Colonic mucosa (tissue), 4 donors: ENCODE measurements around the gene SURF4. TPM values are rescaled to one million over a fixed set of nuclear protein-coding genes. Genes with fewer than 3 reads are reported as not detected.
A peak's percentile ranks its signal among the peaks of the same experiment; 100 is the strongest.
"Not testable (repeated sequence)": the region's sequence is repeated elsewhere in the genome, so short reads cannot be mapped to it uniquely, and the experiment has no call there.

ENCODE experiments used
- DNase-seq: peaks from one replicate; pipeline ENCODE4 v3.0.0-alpha.2; 2020
- H3K27ac ChIP-seq: fragments of 200-600 bp; one replicate; pipeline ENCODE4 v1.8.0; 2021
- H3K27me3 ChIP-seq: fragments of 200-600 bp; one replicate; pipeline ENCODE4 v1.8.0; 2021
- H3K36me3 ChIP-seq: fragments of 200-600 bp; one replicate; pipeline ENCODE4 v1.8.0; 2021
- H3K4me1 ChIP-seq: fragments of 200-600 bp; one replicate; pipeline ENCODE4 v1.8.0; 2021; ENCODE audit warnings: mild to moderate bottlenecking
- H3K4me3 ChIP-seq: fragments of 200-600 bp; one replicate; pipeline ENCODE4 v1.8.0; 2021
- H3K9ac ChIP-seq, 2 donors: one replicate each; pipeline ENCODE4 v1.7.0; 2013; ENCODE audit warnings: control low read depth in 2 of 2, low read depth in 2 of 2, low read length in 2 of 2
- H3K9me3 ChIP-seq: fragments of 200-600 bp; one replicate; pipeline ENCODE4 v1.8.0; 2021
- intact Hi-C: fragments of 100-400 bp; cut with DNase I; formaldehyde crosslinking; loops from one replicate; pipeline ENCODE4 v1.14.1; 2022
- total RNA-seq, 2 donors: library from RNA; stranded (reverse); fragmentation: NEBNext Ultra II Directional in 1 of 2; extraction: Animal tissue kit (Norgen Biotek cat#: 25700) in 1 of 2; gene quantifications; one replicate each; pipeline ENCODE4 v1.2.1, GENCODE V29; 2021
- TF ChIP-seq, protein P1 (sequence below): fragments of 200-600 bp; IDR thresholded peaks from one replicate; pipeline ENCODE4 v1.8.0; 2022; ENCODE audit warnings: antibody characterized with exemption, mild to moderate bottlenecking
- donor health status: healthy.
- donor health status: DM: no; HTN: no; CAD: no.
- donor health status: DM: no; HTN: no; CAD: no.

Gene SURF4
- total RNA-seq, 2 donors from 2014 or later = 176 to 267 TPM

DNA sequence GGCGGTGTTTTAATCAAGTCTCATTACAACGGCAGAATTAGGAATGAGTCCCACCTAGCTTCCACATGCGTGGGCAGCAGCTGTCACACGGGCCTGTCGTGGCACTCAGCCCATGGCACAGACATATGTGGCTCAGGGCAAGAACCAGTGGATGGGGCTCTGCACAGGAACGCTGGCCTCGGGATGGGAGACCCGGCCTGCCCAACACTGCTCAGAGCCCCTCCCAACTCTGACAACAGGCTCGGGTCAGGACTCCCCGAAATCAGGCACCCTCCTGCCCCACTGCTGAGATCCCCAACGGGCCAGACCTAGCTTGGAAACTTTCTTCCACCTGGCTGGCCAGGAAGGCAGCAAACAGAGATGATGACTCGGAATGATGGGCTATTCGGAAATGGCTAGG is 34.9 kb downstream of the SURF4 start:
- Histone ChIP-seq H3K4me1 (no peaks in the 10 kb centered on the region), H3K4me3 (no peak overlapping the region), H3K9ac (no peak overlapping the region), H3K27ac (no peak overlapping the region), H3K9me3 (no peaks in the 10 kb centered on the region), H3K36me3 (peaks cover 5% of the 10 kb centered on the region), H3K27me3 (no peaks in the 10 kb centered on the region)
- TF ChIP-seq, protein P1, sequence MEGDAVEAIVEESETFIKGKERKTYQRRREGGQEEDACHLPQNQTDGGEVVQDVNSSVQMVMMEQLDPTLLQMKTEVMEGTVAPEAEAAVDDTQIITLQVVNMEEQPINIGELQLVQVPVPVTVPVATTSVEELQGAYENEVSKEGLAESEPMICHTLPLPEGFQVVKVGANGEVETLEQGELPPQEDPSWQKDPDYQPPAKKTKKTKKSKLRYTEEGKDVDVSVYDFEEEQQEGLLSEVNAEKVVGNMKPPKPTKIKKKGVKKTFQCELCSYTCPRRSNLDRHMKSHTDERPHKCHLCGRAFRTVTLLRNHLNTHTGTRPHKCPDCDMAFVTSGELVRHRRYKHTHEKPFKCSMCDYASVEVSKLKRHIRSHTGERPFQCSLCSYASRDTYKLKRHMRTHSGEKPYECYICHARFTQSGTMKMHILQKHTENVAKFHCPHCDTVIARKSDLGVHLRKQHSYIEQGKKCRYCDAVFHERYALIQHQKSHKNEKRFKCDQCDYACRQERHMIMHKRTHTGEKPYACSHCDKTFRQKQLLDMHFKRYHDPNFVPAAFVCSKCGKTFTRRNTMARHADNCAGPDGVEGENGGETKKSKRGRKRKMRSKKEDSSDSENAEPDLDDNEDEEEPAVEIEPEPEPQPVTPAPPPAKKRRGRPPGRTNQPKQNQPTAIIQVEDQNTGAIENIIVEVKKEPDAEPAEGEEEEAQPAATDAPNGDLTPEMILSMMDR = no peak
- DNase-seq = no peak
- intact Hi-C loops = no loop called here

DNA sequence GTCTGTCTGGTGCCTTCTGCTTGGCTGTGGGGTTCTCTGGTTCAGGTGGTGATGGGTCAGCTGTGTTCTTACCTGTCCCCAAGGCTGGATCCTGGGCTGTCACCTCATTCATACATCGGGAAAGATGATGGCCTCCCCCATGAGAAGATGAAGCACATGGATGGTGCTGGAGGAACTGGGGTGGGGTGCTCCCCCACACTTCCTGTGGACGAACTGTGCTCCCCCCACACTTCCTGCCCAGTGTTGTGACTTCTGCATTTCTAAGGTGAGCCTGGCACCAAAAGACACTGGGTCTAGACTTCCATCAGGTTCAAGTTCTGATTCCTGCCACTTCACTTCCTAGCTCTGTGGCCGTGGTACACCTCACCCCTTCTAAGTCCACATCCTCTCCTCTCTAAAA is 35.6 kb downstream of the SURF4 start:
- no peak overlapping the region for H3K27ac ChIP-seq
- no peaks in the 10 kb centered on the region for H3K9me3 ChIP-seq
- TF ChIP-seq, protein P1 = no peak
- H3K4me3 ChIP-seq = no peak overlapping the region
- H3K4me1 ChIP-seq = peaks cover under 1% of the 10 kb centered on the region
- intact Hi-C loops = no loop called here
- no peaks in the 10 kb centered on the region for H3K27me3 ChIP-seq
- H3K36me3 ChIP-seq = peaks cover 5% of the 10 kb centered on the region
- no peak for DNase-seq
- no peak overlapping the region for H3K9ac ChIP-seq

DNA sequence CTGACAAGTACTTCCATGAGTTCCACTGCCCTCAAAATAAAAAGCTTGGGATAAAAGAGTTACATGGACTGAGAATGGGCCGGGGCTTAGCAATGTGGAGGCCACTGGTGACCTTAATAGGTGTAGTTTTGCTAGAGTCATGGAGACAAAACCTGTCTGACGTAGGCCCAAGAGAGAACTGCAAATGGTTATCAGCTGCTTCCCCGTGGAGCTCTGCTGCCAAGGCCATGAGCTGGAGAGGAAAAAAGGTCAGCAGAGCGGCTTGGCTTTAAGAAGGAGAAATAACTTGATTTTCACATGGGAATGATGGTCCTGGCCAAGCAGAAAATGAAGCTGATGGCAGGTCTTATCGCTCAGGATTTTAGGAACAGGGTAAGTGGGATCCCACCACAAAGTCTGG is 36.2 kb downstream of the SURF4 start:
- Histone ChIP-seq H3K9ac (no peak overlapping the region), H3K27ac (no peak overlapping the region), H3K4me1 (peaks cover 7% of the 10 kb centered on the region), H3K9me3 (no peaks in the 10 kb centered on the region), H3K36me3 (peaks cover 5% of the 10 kb centered on the region), H3K27me3 (no peaks in the 10 kb centered on the region), H3K4me3 (no peak overlapping the region)
- TF ChIP-seq, protein P1 = no peak
- intact Hi-C loops = no loop called here
- no peak for DNase-seq

DNA sequence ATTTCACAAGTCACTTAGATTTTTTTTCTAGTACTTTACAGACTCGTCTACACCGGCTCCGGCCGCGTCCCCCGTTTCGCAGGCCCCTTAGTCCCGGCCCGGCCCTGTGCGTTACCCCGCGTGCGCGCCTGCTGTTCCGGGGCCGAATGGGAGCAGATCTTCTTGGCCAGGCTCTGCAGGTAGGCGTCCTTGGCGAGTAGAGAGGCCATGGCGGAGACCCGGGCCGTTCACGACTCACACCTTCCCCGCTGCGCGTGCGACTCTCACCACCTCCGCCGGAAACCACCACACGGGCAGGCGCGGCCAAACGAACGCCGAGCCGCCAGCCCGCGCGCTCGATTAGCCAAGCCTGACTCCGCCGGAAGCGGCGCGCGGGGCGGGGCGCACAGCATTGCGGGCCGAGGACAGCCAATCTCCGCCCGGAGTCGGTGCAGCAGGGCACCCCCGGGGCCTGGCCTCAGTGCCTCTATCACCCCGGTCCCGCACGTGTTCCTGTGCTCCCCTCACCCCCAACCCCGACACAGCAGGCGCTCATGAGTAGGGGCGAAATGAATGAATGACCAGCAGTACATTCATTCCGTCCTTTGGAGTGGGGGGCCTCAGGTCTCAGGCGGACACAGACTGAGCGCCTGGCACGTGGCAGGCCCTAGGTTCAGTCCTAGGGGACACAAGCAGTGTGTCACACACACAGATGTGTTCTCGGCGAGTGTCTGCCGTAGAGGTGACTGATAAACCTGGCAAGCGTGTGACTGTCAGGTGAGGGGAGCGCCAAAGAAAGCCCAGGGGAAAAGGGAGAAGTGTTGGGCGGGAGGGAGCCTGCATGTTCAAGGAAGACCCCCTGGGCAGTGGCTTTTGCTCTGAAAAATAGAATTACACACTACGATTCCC is 39.7 kb downstream of the SURF4 start, which contains the start of gene SURF6:
Gene SURF6 (minus strand): TSS at position 265 of the 888 bp plus-strand sequence. CDS start 56 bp downstream, at position 209.
- intact Hi-C loops = no loop called here
- Histone ChIP-seq H3K27me3 (no peaks in the 10 kb centered on the region), H3K36me3 (peaks cover 24% of the 10 kb centered on the region), H3K4me1 (peaks cover 18% of the 10 kb centered on the region), H3K9ac (peak within 1 kb of the TSS; percentile 83), H3K27ac (peak within 1 kb of the TSS; percentile 56), H3K9me3 (no peaks in the 10 kb centered on the region), H3K4me3 (peak within 1 kb of the TSS; percentile 96)
- TF ChIP-seq, protein P1 = no peak
- peak; percentile 94 for DNase-seq

DNA sequence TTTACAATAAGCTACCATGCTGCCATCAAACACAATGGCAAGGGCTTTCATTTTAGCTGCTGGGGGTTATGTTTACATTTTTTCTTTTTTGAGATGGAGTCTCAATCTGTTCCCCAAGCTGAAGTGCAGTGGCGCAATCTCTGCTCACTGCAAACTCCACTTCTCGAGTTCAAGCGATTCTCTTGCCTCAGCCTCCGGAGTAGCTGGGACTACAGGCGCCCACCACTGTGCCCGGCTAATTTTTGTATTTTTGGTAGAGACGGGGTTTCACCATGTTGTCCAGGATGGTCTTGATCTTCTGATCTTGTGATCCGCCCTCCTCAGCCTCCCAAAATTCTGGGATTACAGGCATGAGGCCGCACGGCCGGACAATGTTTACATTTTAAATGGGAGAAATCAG is 41.0 kb downstream of the SURF4 start:
- Histone ChIP-seq H3K36me3 (peaks cover 29% of the 10 kb centered on the region), H3K9ac (peak overlapping the region in 1 of 2 donors; percentile 83), H3K27ac (peak overlapping the region; percentile 50), H3K4me1 (peaks cover 18% of the 10 kb centered on the region), H3K4me3 (peak overlapping the region; percentile 96)
- H3K9me3 ChIP-seq, H3K27me3 ChIP-seq, intact Hi-C loops, DNase-seq: not testable (repeated sequence)

DNA sequence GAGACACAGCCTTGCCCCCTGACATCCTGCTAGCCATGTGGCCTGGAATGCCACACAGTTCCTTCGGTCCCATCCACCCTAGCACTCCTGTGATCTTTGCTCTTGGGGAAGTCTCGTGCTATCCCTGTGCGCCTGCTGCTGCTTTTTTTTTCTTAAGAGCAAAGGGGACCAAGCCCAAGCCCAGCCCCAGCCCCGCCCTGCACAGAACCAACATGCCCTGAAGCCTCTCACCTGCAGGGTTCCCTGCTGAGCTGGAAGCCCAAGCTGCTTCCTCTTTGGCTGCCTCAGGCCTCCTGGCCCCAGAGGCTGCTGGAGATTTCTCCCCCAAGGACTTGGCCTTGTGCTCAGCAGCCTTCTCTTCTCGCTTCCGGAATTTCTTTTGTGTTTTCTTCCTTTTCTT is 41.7 kb downstream of the SURF4 start:
- TF ChIP-seq, protein P1 = no peak
- Histone ChIP-seq H3K9me3 (no peaks in the 10 kb centered on the region), H3K9ac (peak overlapping the region in 1 of 2 donors; percentile 83), H3K27ac (peak overlapping the region; percentile 50), H3K4me3 (no peak overlapping the region), H3K36me3 (peaks cover 29% of the 10 kb centered on the region), H3K4me1 (peaks cover 18% of the 10 kb centered on the region), H3K27me3 (no peaks in the 10 kb centered on the region)
- DNase-seq = peak; percentile 88
- intact Hi-C loops = no loop called here
